Hepatic stellate cell (primary cell): ENCODE measurements around the gene DRGX.

Experiments
- DNase-seq: peaks from one replicate; pipeline ENCODE4 v3.0.0; 2011; ENCODE audit warnings: low spot score

Gene DRGX

DNA sequence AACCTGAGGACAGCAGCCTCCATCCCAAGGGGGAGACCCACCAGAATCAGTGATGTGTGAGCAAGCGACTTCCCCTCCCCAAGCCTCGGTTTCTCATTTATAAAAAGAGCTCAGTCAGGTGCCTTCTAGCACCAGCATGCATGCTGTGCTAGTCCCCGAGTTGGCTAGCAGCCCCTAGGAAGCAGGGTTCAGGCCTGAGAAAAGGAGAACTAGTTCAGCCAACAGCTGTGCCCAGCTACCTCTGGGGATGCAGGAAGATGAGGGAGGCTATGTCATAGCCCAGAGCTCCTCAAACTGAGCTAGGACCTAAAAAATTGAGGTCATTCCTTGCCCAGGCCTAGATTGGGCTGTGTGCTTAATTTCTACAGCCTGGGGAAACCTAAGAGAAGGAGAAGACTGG, 13.7 kb downstream of the DRGX start:
- DNase-seq: no peak

DNA sequence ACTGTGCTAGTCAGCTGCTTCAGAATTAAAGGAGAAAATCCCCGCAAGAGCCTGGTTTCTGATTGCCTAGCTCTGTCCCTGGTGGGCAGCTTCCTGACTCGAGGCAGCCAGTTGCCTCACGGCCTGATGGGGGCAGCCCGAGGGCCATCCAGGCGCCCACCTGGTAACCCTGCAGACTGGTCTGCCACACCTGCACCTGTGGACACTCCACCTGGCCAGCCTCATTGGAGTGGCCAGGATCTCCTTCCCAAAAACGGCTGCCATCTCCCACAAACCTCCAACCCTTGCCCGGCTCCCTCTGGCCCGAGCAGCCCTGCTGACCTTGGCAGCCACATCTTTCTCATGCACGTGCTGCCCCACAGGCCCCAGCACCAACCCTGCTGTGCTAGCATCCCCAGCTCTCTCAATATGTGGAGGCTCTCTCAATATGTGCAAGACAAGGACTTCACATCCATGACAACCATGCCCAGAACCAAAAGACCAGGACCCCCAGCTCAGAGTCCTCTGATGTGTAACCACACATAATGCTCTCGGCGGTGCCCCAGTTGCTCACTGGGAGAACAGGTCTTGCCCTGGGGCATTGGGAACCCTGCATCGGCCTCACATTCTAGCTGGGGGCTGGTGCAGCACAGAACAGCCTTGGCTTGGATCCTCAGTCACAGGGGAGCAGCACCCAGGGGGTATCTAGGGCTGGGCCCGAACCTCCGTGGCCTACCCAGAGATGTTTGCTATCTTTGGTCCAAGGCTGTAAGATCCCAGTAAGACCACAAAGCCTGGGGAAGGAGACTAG, 14.6 kb downstream of the DRGX start:
- no peak for DNase-seq

DNA sequence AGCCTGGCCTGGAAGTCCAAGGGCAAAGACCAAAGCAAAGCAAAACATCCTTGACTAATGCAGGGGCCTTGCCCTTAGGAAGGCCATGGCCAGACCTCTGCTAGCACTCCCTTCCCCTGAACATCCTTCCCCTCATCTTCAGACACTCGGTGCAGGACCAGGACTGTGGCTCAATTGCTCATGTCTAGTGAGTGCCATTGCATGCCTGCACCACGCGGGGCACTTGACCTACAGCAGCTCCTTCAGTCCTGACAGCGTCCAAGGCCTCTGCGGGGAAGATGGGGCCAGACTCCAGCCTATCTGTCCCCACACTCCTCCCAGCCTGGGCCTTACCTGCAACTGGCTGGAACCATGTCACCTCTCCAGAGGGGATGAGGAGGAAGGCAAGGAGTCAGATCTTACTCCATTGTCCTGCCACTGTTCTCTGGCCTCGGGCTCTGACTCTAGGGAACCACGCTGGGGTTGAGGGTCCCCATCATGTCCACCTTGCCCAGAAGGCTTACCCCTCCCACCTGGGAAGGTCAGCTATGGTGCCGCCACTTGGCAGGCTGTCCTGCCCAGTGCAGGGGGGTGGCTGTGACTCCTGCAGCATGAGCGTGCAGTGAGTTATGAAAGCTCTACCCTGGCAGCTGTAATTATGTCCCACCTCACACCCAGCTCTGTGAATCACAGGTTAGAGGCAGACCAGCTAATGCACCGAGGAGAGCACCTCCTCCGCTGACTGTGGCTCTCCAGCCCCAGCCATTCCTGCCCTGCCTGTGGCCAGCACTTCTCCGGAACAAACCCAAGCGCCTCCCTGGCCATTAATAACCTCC, 16.1 kb downstream of the DRGX start:
- peak; percentile 63 for DNase-seq

DNA sequence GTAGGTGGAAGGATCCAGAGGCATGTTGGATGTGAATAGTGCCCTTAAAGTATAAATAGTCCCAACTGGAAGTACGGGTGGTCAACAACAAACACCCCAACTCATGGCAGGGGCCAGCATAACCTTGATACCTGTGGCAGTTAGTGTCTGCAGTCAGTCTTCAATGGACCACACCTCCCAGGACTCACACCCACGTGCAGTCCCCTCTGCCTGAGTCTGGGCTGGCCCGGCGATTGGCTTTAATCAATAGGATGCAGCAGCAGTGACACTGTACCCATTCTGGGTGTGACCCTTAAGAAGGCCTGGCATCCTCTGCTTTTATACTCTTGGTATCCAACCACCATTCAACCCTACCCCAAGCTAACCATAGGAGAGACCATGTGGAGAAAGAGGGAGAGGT, 18.6 kb downstream of the DRGX start:
- DNase-seq: no peak

DNA sequence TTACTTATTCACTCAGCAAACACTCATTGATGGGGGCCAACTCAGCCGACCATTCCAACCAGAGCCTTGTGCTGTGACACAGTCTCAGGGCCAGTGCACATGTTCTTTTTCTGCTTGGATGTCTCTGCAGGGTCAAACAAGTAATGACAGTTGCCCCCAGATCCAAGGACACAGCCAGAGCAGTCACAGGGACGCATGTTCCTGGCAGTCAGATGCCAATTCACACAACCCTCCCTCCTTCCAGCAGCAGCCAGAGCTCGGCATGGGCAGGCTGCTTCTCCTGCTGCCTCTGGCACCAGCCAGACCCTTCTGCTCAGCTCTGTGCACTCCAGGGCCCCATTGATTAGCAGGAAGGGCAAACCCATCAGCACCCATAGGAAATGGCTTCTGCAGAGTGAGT, 20.3 kb downstream of the DRGX start:
- DNase-seq: no peak

DNA sequence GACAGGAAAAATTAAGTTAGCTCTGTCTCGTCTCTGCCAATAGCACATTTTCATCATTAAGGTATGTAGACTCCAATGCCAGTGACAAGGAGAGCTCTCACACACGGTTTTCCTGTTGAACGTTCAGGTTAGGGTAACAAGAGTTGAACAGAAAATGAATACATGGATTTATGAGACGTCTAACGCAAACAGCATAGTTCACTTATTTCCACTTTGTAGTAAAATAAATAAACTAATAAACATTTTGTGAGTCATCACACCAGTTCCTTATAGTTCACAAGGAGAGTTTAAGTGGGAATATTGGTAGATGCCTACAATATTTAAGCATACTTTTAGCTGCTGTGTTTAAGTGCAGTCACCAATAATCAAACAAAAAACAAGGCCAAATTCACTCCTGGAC, 21.1 kb downstream of the DRGX start:
- no peak for DNase-seq

DNA sequence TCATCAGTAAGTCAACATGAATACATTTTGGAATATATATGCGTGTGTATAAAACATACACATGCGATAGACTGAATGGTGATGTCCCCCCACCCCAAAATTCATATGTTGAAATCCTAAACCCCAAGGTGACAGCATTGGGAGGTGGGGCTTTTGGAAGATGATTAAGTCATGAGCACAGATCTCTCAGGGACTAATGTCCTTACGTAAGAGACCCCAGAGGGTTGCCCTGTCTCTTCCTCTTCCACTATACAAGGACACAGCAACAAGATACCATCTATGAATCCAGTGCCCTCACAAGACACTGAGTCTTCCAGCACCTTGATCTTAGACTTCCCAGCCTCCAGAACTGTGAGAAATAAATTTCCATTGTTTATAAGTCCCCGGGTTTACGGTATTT, 22.5 kb downstream of the DRGX start:
- DNase-seq: no peak

DNA sequence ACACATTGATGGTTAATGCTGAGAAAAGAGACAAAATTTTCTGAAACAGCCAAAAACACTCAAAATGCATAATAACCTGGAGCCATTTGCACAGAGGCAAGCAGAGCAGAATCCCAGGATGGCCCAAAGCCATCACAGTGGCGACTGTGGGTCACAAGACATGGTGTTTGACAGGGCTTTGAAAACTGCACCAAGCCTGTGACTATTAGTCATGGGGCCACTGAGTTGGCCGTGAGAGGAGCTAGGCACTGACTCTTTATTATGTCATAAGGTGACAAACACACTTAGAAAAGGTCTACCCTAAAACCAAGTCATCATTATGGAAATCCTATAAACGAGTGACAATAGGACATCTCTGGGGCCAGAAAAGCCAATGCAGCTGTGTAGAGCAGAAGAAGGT, 23.9 kb downstream of the DRGX start:
- DNase-seq: no peak

DNA sequence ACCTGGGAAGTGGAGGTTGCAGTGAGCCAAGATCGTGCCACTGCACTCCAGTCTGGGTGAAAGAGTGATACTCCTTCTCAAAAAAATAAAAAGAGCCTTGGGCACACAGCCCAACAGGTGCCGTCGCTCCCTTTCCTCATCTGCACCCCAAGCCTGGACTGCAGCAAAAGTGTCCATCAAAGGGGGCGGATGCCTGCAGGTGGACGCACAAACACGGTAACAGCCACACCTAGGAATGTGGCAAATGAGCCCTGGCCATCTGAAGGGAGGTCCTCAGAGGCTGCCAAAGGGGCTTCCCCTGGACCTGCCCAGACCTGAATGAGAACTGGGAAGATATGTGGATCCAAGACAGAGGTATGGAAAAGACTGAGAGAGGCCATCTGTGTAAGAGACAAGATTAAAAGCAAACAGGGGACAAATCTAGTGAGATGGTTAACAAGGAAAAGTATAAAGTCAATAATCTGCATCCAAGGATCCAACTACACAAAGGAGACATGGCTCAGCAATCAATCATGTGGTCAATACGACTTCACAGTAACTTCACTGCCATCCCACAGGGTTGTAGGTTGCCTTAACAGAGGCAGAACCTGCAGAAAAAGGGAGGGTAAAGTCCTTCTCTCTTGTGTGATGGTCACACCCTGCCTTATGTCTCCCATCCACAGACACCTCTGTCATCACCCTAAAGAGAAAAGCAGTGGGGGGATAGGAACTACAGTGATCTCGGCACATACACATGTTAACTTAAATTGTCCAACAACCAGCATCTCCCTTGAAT, 25.4 kb downstream of the DRGX start:
- no peak for DNase-seq

DNA sequence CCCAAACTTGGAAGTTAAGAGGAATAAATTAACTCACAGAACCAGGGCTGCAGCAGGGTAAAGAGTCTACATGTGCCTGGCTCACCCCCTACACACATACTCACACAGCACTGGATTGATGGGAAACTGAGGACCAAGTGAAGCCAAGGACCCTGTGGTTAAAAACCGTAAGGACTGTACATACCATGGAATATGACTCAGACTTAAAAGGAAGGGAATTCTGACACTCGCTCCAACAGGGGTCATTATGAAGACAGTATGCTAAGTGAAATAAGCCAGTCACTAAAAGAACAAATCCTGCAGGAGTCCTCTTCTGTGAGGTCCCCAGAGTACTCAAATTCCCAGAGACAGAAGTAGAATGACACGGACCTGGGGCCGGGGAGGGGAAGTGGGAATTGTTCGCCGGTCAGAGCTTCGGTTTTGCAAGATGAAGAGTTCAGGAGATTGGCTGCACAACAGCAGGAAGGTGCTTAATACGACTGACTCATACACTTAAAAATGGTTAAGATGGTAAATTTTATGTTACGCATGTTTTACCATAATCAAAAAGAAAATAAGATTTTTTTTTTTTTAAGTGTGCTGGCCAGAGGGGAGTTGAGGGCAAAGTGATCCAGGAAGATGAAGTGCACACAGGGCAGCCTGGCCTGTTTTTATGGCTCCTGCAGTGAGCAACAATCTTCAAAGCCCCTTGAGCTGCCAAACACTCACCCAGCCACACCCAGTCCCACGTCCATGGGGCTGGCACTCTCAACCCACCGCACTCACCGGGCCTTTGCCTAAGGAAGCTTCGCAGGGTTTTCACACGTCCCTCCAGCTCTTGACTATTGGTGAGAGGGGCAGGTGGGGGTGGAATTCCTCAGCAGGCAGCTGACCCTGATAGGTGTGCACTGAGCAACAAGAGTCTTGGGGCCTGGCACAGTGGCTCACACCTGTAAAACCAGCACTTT, 26.4 kb downstream of the DRGX start:
- DNase-seq: no peak

DNA sequence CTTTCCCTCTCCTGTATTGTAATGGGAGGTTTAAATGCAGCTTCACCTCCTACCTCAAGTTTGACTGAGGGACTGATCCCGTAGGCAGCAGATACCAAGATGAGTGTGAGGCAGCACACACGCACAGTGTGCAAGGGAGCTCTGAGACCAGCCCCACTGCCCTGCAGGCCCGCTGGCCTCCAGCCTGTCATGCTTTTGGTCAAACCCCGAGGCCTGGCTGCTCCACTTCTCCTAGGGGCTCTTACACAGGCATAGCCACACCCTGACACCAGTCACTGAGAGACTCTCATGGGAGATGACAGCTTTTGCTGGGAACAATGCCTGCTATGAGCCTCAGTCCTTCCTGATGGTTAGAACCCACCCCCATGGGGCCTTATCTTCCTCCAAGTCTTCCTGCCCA, 27.6 kb downstream of the DRGX start:
- no peak for DNase-seq

DNA sequence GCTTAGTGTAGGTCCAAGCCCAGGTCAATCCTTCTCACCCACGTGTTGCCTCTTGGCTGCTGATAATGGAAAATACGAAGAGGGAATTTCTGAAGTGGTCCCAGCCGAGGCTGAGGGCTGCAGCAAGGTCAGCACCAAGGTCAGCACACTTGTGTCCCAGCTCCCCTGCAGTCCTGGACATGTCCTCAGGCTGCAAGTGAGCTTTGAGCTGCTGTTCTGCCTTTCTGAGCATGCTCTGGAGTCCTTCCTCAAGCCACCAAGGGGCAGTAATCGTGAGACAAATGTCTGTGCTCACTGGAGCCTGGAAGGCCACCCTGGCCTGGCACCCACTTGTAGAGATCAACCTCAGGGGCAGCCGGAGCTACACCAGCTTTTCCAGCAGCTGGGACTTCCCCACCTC, 28.3 kb downstream of the DRGX start:
- no peak for DNase-seq

DNA sequence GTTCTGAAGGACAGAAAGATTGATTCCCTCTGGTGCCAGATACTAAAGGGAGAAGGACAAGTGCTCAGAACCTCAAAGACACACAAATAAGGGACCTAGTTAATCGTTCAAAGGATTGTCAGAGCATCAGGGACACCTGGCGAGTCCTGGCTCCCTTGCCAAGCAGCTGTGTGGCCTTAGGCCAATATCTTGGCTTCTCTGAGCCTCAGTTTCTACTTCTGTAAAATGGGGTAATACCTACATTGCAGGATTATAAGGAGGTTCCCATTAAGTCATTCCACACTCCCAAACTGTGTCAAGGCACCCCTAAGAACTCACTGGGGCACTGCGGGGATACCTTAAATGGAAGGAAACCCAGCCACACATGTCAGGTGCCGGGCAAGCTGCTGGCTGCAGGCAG, 29.4 kb downstream of the DRGX start:
- no peak for DNase-seq

DNA sequence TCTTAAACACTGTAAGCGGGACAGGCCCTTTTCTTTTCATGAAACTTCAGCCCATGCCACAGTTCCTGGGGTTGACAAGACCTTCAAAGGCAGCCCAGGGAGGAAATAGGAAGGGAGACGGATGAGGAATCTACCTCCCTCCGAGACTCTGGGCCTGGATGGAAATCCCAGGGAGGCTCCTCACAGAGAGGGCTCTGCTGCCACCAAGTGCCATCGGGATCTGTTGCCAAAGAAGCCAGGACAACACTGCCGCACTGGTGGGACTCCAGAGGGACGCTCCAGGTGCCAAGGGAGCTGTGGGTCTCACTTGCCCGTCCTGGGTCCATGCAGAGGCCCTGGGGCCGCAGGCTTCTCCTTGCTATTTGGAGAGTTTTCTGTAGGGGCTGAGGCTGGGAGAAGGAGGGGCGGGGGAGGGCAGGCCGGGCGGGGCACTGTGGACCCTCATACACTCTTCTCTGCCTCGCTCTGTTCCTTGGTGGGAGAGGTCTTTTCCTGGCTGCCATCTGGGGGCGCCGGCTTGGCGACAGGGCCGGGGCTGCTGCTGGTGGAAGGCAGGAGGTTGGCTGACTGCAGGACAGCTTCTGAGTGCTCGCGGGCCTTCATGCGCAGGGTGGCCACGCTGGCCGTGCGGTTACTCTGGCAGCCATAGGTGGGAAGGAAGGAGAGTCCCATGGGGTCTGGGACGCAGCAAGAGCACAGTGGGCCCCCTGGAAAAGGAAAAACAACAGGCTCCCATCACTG, 30.0 kb downstream of the DRGX start:
- no peak for DNase-seq

DNA sequence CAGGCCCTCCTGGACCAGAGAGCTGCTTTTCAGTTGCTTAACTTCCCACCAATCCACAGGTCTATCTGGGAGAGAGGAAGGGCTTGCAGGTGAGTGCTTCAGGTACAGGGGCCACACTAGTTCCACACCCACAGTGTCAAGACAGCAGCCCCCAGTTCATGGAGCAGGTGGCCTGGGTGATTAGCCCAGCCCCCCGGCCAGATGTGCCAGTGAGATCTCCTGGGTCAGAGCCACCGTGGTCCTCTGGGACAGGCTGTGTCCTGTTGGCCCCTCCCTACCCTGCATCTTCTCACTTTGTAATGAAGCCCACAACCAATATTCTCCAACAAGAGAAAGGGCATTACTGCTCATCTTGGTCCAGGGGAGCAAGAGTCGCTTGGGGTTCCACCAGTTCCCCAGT, 30.6 kb downstream of the DRGX start:
- DNase-seq: no peak

DNA sequence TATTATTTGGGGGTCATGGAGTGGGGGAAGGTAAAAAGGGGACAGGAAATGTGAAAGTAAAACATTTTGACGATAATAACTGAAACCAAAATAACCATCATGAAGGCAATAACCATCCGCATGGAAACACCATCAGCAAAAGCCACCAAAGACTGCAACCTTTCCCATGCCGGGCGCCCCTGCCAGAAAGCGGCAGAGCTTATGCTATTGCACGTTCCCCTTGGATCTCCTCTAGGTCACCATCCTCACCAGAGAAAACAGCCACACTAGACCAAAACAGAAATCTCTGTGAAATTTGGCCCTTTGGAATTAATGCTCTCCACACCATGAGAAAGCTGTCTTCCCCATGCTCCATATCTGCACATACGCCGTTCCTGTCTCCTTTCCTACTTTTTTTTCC, 31.1 kb downstream of the DRGX start:
- DNase-seq: no peak

DNA sequence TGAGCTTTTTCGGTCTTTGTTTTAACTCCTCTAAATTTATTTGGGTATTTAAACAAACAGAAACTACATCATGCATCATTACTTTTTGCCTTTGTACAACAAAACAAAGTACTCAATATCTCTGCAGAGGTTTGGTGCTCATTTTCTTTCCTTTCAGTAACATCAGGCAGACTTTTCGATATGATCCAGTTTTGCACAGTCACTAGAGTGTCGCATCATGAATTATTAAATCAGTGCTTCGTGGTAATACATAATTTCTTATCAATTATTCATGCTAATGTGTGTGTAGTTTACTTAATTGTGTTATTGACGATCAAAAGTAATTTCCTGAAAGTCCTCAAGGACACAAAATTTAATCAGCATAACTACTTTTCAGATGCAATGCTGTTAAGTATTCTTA, 31.8 kb downstream of the DRGX start:
- no peak for DNase-seq

DNA sequence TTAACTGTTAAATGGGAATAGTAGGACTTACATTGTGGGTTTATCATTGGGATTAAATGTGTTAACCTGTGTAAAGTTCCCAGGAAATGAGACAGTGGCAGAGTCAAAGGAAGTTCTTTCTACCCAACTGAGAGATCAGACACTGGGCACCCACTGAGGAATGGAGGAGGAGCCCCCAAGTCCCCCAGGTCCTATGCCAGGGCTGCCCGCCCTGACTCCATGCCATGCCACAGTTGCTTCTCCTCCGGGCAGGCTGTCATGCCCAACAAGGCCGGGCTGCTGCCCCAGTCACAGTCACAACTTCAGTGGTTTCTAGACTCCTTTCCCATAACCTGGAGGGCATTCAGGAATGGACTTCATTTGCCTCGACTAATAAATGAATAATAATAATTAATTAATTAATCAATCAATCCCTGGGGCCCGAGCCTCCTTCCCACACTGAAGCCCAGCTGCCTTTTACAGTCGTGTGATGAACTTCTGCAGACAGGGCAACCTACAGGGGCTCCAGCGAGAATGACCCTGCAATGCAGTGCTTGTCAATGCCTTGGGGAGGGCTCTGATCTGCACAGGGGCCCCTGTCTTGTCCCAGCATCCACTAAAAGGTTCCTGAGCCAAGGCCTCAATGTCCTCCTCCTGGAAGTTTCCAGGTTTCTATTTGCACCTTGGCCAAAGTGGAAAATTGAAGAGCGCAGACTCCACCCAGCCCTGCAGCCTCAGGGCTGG, 32.4 kb downstream of the DRGX start:
- DNase-seq: no peak

DNA sequence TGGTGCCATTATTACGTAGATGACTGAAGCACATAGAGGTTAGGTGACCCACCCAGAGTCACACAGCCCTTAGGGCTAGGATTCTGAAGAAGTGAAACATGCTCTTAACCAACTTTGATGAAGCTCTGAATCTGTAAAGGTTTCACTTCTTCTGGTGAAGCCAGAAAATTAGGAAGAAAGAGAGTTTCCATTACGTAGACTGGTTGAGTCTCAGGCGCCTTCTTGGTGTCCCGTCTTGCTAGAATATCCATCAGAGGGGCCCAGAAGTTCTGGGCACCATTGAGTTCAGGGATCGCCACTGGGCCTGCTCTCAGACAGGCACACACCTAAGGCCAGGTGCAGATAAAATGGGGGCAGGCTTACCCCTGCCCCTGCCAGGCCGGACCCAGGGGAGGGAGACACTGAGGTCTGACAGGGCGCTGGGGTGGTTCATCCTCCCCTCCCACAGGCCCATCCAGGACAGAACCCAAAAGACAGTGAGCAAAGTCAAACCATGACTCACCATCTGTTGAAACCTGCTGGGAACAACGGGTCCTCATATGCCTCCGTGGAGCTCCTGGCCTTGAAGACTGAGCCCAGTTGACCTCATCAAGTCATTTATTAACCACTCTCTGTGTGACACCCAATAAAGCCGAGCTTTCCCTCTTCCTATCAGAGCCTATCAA, 33.2 kb downstream of the DRGX start:
- no peak for DNase-seq
